Limb (tissue), 2 donors: ENCODE data around the gene VGLL4.
"Not testable (repeated sequence)": the region's sequence is repeated elsewhere in the genome, so short reads cannot be mapped to it uniquely, and the experiment has no call there.

Source experiments
- DNase-seq, 2 donors: peaks; one replicate each; pipeline ENCODE4 v3.0.0-alpha.2; 2016; ENCODE audit errors: extremely low spot score in 2 of 2

VGLL4 gene

GRCh38 chr3:11588755-11589154 is 55.0 kb downstream of the VGLL4 start:
- peak in 1 of 2 donors; percentile 17 for DNase-seq

DNA sequence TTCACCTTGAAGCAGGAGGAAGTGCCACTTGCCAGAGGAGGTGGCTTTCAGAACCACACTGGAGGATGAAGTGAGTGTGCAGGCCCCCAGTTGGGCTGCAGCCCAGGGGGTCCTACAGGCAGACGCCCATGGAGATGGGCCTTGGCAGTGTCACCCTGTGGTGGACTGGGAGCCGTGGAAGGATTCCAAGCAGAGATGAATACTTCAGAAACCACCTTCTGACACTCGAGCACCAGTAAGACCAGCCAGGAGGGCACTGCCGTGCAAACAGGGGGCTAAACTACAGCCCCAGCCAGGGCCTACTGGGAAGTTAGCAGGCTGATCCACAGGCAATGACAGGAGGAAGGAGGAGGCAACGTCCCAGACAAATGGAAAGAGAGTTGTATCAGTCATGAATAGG is 55.4 kb downstream of the VGLL4 start:
- peak in 1 of 2 donors; percentile 23 for DNase-seq

GRCh38 chr3:11587766-11588165 is 55.9 kb downstream of the VGLL4 start:
- peak in 1 of 2 donors; percentile 37 for DNase-seq

DNA sequence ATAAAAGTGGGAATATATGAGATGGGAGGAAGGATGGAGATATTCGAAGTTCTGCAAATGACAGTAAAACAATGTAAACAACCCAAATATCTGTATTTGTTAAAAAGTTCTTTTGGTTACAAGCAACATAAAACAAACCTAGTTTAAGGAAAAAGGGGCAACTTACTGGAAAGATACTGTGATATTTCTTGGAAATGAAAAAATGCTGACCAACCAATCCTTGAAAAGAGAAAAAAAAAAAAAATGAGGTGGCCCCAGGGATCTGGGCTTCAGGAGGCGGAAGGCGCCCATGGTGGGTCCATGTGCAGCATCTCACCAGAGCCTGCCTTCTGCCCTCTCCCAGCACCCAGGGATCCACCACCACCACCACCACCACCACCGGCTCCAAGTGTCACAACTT is 59.1 kb downstream of the VGLL4 start:
- no peak for DNase-seq

GRCh38 chr3:11583638-11584046 is 60.1 kb downstream of the VGLL4 start:
- peak in 1 of 2 donors; percentile 60 for DNase-seq

- peak in 1 of 2 donors; percentile 74 for DNase-seq
These were observed 60.5 kb downstream of the VGLL4 start for GRCh38 chr3:11583235-11583634.

GRCh38 chr3:11582191-11582968 is 61.3 kb downstream of the VGLL4 start:
- DNase-seq: peak; percentile 88 to 95

DNA sequence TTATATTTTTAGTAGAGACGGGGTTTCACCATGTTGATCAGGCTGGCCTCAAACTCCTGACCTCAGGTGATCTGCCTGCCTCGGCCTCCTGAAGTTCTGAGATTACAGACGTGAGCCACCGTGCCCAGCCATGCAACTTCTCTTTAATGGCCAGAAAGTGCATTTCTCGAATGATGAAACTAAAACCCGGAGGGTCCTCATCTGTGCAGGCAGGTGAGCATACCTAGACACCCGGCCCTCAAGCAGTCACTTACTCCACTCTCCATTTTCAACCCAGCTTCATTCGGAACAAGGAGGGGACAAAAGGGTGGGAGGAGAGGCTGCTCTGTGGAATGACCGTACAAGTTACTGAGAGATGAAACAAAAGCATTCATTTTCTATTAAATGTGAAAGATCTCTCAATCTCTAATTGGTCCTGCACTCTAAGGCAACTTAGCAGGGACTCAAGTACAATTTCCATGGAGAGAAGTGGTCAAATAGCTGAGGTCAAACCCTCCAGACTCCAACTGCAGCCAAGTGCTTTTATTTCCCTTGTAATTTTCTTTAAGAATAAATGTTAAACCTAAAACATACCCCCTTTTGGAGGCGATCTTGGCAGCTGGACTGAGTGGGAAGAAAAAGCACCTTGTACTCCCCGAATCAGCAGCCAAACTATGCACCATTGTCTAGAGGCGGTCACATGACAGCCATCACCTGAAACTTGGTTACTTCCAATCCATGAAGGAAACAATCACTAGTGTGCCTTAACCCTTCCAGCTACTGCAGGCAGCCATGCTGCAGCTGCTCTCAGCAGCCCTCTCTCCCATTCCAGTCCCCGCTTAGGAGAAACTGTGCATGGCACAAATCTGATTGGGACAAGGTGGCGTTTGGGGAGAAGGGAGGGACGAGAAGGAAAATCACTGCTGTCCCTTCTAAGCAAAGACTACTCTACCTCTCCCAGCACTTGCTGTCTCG is 62.2 kb downstream of the VGLL4 start:
- peak in 1 of 2 donors; percentile 56 for DNase-seq

GRCh38 chr3:11580645-11581044 is 63.1 kb downstream of the VGLL4 start:
- no peak for DNase-seq

GRCh38 chr3:11578169-11578568 is 65.5 kb downstream of the VGLL4 start:
- no peak for DNase-seq

DNA sequence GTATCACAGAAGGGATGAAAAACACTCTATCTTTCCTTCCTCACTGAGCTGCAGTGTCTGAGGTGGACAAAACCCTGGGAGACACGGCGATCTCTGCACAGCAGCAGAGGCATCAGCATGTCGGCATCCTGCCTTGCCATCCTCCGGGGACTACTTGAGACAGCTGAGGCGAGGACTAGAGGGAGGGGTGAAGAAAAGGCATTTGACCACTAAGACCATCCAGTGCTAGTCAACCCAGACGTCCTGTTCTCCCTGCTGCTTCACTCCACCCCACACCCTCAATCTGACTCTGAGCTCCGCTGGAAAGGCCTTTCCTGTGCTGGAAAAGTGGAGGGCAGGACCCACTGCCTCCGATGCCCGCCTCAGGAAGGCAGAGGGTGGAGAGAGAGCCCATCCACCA is 67.3 kb downstream of the VGLL4 start:
- DNase-seq: peak in 1 of 2 donors; percentile 34

GRCh38 chr3:11575677-11576076 is 68.0 kb downstream of the VGLL4 start:
- peak in 1 of 2 donors; percentile 35 for DNase-seq

GRCh38 chr3:11574981-11575669 is 68.6 kb downstream of the VGLL4 start:
- DNase-seq: peak in 1 of 2 donors; percentile 29

GRCh38 chr3:11572660-11573059 is 71.1 kb downstream of the VGLL4 start:
- DNase-seq: not testable (repeated sequence)

DNA sequence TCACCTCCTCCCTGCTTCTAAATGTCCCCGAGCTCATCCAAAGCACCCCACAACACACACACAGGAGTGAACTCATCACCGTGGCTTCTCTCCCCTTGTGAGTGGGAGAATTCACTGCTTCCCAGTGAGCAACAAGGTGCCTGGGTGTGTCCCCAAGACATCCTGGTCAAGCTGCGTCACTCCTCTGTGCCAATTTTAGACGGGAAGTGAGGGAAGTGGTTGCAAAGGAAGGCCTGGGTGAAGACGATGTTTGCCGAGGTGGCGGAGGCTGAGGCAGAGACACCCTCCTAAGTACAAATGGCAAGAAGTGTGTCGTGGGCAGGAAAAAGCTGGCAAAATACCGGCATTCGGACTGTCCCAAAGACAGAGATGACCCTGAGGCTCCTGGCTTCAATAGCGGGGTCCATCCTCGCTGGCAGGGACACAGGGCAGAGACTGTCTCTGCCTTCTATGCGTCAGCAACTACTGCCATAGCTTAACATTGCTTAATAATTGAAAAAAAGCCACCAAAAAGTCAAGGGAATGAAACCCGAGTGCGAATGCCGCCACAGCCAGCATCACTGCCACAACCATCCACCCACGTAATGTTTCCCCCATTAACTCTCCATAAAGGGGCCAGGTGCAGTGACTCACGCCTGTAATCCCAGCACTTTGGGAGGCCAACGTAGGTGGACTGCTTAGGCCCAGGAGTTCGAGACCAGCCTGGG is 72.8 kb downstream of the VGLL4 start:
- no peak for DNase-seq

- DNase-seq: no peak
These were observed 73.5 kb downstream of the VGLL4 start for GRCh38 chr3:11570251-11570650.

DNA sequence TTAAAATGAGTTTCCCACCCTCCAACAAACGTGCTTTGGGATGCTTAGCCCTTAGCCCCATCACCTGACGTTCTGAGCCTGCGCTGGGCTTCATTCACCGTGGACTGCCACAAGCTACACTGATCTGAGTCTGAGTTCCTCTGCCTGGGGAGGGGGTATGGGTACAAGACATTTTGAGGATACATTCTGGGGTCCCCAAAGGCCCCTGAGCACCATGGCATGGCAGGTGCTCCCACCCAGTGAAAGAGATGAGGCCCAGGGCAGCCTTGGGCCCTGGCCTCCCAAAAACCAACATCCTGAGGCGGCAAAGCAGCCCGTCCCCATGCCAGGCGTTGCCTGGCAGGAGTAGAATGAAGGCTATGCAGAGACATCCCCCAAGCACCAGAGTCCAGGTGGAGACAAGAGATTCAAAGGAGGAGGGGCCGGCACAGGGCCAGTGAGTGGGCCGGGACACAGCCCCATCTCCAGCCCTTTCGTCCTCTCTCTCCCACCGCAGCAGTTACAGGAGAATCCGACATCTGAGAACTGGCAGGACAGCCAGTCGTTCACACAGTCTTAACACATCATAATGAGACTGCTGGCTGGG is 74.5 kb downstream of the VGLL4 start:
- no peak for DNase-seq

DNA sequence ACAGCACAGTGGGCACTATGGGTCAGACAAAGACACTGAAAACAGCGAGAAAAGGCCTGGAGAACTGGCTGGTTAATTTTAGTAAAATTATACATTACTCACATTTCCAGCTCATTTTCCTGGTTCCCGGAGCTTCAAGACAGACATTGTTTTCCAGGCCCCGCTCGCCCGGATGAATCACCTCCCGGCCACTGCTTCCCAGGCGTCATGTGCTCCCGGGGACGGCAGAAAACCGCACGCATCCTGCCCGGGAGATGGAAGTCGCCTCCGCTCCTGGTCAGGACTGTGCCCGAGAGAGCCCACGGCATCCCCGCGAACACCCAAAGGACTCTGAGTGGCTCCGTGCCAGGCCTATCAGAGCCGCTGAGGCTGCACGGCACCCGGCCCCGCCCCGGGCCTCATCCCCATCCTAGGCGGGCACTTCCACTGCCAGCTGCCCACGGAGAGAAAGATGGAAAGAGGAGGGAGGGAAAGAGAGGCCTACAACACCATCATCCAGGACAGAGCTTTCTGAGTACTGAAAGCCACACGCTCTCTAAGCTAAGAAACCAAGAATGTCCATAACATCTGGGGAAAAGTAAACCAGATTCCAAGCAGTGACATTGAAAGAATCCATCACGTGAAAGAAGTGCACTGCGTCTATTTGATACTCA is 75.1 kb downstream of the VGLL4 start:
- DNase-seq: peak in 1 of 2 donors; percentile 44

- no peak for DNase-seq
These were observed 75.9 kb downstream of the VGLL4 start for GRCh38 chr3:11567516-11568467.
